ENCODE measurements around the gene SLC38A8.

Gene SLC38A8

GRCh38 chr16:84001726-84002125 lies 40.9 kb downstream of the SLC38A8 start:
- H3K27me3 Mint-ChIP-seq, result peaks cover 68% of the 10 kb centered on the region
- no peaks in the 10 kb centered on the region for H3K36me3 Mint-ChIP-seq (ENCODE audit: low read depth)
- H3K9me3 Mint-ChIP-seq, result no peaks in the 10 kb centered on the region
- H3K4me1 Mint-ChIP-seq (ENCODE audit: low read depth), result no peaks in the 10 kb centered on the region
- no peak overlapping the region for H3K4me3 Mint-ChIP-seq
- H3K27ac Mint-ChIP-seq, result no peak overlapping the region
- intact Hi-C loops (cut with micrococcal nuclease), result no loop called here

GRCh38 chr16:84000989-84001642 lies 41.5 kb downstream of the SLC38A8 start:
- intact Hi-C loops (cut with micrococcal nuclease), result no loop called here
- no peaks in the 10 kb centered on the region for H3K9me3 Mint-ChIP-seq
- H3K4me3 Mint-ChIP-seq, result no peak overlapping the region
- no peaks in the 10 kb centered on the region for H3K36me3 Mint-ChIP-seq (ENCODE audit: low read depth)
- peaks cover 68% of the 10 kb centered on the region for H3K27me3 Mint-ChIP-seq
- peaks cover 2% of the 10 kb centered on the region for H3K4me1 Mint-ChIP-seq (ENCODE audit: low read depth)
- H3K27ac Mint-ChIP-seq, result no peak overlapping the region

- Mint-ChIP-seq H3K27me3 (peaks cover 59% of the 10 kb centered on the region), H3K36me3 (ENCODE audit: low read depth) (no peaks in the 10 kb centered on the region), H3K27ac (no peak overlapping the region), H3K4me1 (ENCODE audit: low read depth) (peaks cover 31% of the 10 kb centered on the region), H3K4me3 (no peak overlapping the region), H3K9me3 (no peaks in the 10 kb centered on the region)
- intact Hi-C loops (cut with micrococcal nuclease), result no loop called here
Observed at GRCh38 chr16:83998091-83998490, 44.5 kb downstream of the SLC38A8 start.

- no peak overlapping the region for H3K27ac Mint-ChIP-seq
- intact Hi-C loops (cut with micrococcal nuclease), result no loop called here
Observed at GRCh38 chr16:83996481-83997252, 45.9 kb downstream of the SLC38A8 start.

GRCh38 chr16:83995754-83996153 lies 46.8 kb downstream of the SLC38A8 start:
- H3K4me3 Mint-ChIP-seq, result no peak overlapping the region
- intact Hi-C loops (cut with micrococcal nuclease), result no loop called here

More at GRCh38 chr16:83996481-83997252, 45.9 kb downstream of the SLC38A8 start:
- peaks cover 35% of the 10 kb centered on the region for H3K4me1 Mint-ChIP-seq (ENCODE audit: low read depth)
- H3K4me3 Mint-ChIP-seq, result no peak overlapping the region
- no peaks in the 10 kb centered on the region for H3K36me3 Mint-ChIP-seq (ENCODE audit: low read depth)
- H3K27me3 Mint-ChIP-seq, result peaks cover 59% of the 10 kb centered on the region
- peaks cover 7% of the 10 kb centered on the region for H3K9me3 Mint-ChIP-seq

GRCh38 chr16:83994703-83995102 lies 47.9 kb downstream of the SLC38A8 start:
- Mint-ChIP-seq H3K4me1 (ENCODE audit: low read depth) (peaks cover 35% of the 10 kb centered on the region), H3K9me3 (peaks cover 8% of the 10 kb centered on the region), H3K4me3 (no peak overlapping the region), H3K27me3 (peaks cover 70% of the 10 kb centered on the region), H3K36me3 (ENCODE audit: low read depth) (no peaks in the 10 kb centered on the region), H3K27ac (no peak overlapping the region)
- intact Hi-C loops (cut with micrococcal nuclease), result no loop called here

More at GRCh38 chr16:83995754-83996153, 46.8 kb downstream of the SLC38A8 start:
- Mint-ChIP-seq H3K4me1 (ENCODE audit: low read depth) (peaks cover 35% of the 10 kb centered on the region), H3K9me3 (peaks cover 8% of the 10 kb centered on the region), H3K27me3 (peaks cover 65% of the 10 kb centered on the region), H3K36me3 (ENCODE audit: low read depth) (no peaks in the 10 kb centered on the region), H3K27ac (no peak overlapping the region)

- peaks cover 8% of the 10 kb centered on the region for H3K9me3 Mint-ChIP-seq
Observed at GRCh38 chr16:83994087-83994486, 48.5 kb downstream of the SLC38A8 start.

GRCh38 chr16:83992624-83993023 lies 50.0 kb downstream of the SLC38A8 start:
- H3K36me3 Mint-ChIP-seq (ENCODE audit: low read depth), result no peaks in the 10 kb centered on the region
- intact Hi-C loops (cut with micrococcal nuclease), result no loop called here
- H3K4me3 Mint-ChIP-seq, result no peak overlapping the region
- H3K27me3 Mint-ChIP-seq, result peaks cover 71% of the 10 kb centered on the region
- peaks cover 8% of the 10 kb centered on the region for H3K9me3 Mint-ChIP-seq
- H3K27ac Mint-ChIP-seq, result no peak overlapping the region
- H3K4me1 Mint-ChIP-seq (ENCODE audit: low read depth), result peaks cover 35% of the 10 kb centered on the region

More at GRCh38 chr16:83994087-83994486, 48.5 kb downstream of the SLC38A8 start:
- Mint-ChIP-seq H3K36me3 (ENCODE audit: low read depth) (no peaks in the 10 kb centered on the region), H3K27me3 (peaks cover 75% of the 10 kb centered on the region), H3K4me1 (ENCODE audit: low read depth) (peaks cover 35% of the 10 kb centered on the region), H3K27ac (peak overlapping the region; percentile 24), H3K4me3 (no peak overlapping the region)
- intact Hi-C loops (cut with micrococcal nuclease), result no loop called here

- intact Hi-C loops (cut with micrococcal nuclease), result no loop called here
- Mint-ChIP-seq H3K27me3 (peaks cover 62% of the 10 kb centered on the region), H3K4me3 (no peak overlapping the region)
Observed at GRCh38 chr16:83990492-83990891, 52.1 kb downstream of the SLC38A8 start.

GRCh38 chr16:83989300-83989699 lies 53.3 kb downstream of the SLC38A8 start:
- Mint-ChIP-seq H3K36me3 (ENCODE audit: low read depth) (no peaks in the 10 kb centered on the region), H3K4me1 (ENCODE audit: low read depth) (peaks cover 17% of the 10 kb centered on the region), H3K27me3 (peaks cover 66% of the 10 kb centered on the region), H3K27ac (no peak overlapping the region), H3K4me3 (no peak overlapping the region), H3K9me3 (peaks cover 8% of the 10 kb centered on the region)
- intact Hi-C loops (cut with micrococcal nuclease), result no loop called here

More at GRCh38 chr16:83990492-83990891, 52.1 kb downstream of the SLC38A8 start:
- no peak overlapping the region for H3K27ac Mint-ChIP-seq
- no peaks in the 10 kb centered on the region for H3K36me3 Mint-ChIP-seq (ENCODE audit: low read depth)
- H3K4me1 Mint-ChIP-seq (ENCODE audit: low read depth), result peaks cover 27% of the 10 kb centered on the region
- peaks cover 8% of the 10 kb centered on the region for H3K9me3 Mint-ChIP-seq

GRCh38 chr16:83983491-83983890 lies 59.1 kb downstream of the SLC38A8 start:
- intact Hi-C loops (cut with micrococcal nuclease), result no loop called here
- H3K36me3 Mint-ChIP-seq (ENCODE audit: low read depth), result no peaks in the 10 kb centered on the region
- peaks cover 10% of the 10 kb centered on the region for H3K9me3 Mint-ChIP-seq
- H3K4me3 Mint-ChIP-seq, result no peak overlapping the region
- peaks cover 41% of the 10 kb centered on the region for H3K27me3 Mint-ChIP-seq
- H3K27ac Mint-ChIP-seq, result no peak overlapping the region
- no peaks in the 10 kb centered on the region for H3K4me1 Mint-ChIP-seq (ENCODE audit: low read depth)

GRCh38 chr16:83981799-83982198 lies 60.8 kb downstream of the SLC38A8 start:
- Mint-ChIP-seq H3K4me3 (no peak overlapping the region), H3K27me3 (peaks cover 41% of the 10 kb centered on the region), H3K4me1 (ENCODE audit: low read depth) (no peaks in the 10 kb centered on the region)

GRCh38 chr16:83980794-83981193 lies 61.8 kb downstream of the SLC38A8 start:
- no peaks in the 10 kb centered on the region for H3K36me3 Mint-ChIP-seq (ENCODE audit: low read depth)
- intact Hi-C loops (cut with micrococcal nuclease), result no loop called here
- H3K4me1 Mint-ChIP-seq (ENCODE audit: low read depth), result no peaks in the 10 kb centered on the region
- no peak overlapping the region for H3K27ac Mint-ChIP-seq
- no peak overlapping the region for H3K4me3 Mint-ChIP-seq
- H3K27me3 Mint-ChIP-seq, result peaks cover 33% of the 10 kb centered on the region
- peaks cover 19% of the 10 kb centered on the region for H3K9me3 Mint-ChIP-seq

More at GRCh38 chr16:83981799-83982198, 60.8 kb downstream of the SLC38A8 start:
- intact Hi-C loops (cut with micrococcal nuclease), result no loop called here
- H3K36me3 Mint-ChIP-seq (ENCODE audit: low read depth), result no peaks in the 10 kb centered on the region
- no peak overlapping the region for H3K27ac Mint-ChIP-seq
- H3K9me3 Mint-ChIP-seq, result peaks cover 19% of the 10 kb centered on the region

GRCh38 chr16:83979441-83979840 lies 63.2 kb downstream of the SLC38A8 start:
- no peak overlapping the region for H3K4me3 Mint-ChIP-seq
- intact Hi-C loops (cut with micrococcal nuclease), result no loop called here
- H3K4me1 Mint-ChIP-seq (ENCODE audit: low read depth), result no peaks in the 10 kb centered on the region
- no peaks in the 10 kb centered on the region for H3K36me3 Mint-ChIP-seq (ENCODE audit: low read depth)
- no peak overlapping the region for H3K27ac Mint-ChIP-seq
- peaks cover 38% of the 10 kb centered on the region for H3K27me3 Mint-ChIP-seq
- peaks cover 19% of the 10 kb centered on the region for H3K9me3 Mint-ChIP-seq

All from dendritic cell treated with granulocyte-macrophage colony-stimulating factor and Interleukin-4, amounts not matched to agents 40 ng/mL and 50 ng/mL, for 4 days (primary cell).